ENCODE measurements around the gene SELENON.

Gene SELENON

DNA sequence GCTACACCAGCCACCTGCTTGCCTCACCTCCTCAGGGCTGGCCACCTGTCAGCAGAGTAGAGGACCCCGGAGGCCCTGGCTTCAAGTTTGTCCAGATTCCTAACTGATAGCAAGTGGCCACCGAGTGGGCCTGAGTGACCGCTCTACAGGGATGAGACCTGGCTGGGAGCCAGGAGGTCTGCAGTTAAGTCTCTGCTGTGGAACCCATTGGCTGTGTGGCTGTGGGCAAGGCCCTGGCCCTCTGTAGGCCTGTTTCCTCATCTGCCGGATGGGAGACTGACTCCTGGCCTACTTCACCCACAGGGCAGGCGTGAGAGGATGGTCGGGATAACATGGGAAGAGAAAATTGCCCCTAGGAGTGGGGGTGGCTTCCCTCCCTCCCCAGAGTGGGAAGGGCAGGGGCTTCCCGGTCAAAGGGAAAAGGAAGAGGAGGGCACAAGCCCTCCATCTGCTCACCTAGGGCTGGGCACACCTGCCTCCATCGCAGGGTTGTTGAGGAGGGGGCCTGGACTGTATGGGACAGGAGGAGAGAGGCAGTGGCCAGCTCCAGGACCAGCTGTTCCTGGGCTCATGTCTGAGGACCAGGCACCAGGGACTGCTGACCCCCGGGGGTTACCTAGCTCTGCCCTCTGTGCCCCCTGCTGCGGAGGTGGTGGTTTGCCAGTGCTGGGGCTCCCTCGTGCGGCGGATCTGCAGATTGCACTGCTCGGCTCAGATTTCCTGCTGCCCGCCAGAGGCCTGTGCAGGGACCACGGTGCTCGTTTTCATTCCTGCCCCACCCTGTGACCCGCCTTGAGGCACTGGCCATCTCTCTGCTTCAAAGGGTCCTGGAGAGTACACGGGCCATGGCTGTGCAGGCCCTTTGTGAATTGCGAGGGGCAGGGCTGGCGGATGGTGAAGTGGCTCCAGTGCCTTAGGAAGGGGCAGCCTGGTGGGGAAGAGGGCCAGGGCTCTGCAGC, 10.6 kb downstream of the SELENON start:
- no peak for DNase-seq

DNA sequence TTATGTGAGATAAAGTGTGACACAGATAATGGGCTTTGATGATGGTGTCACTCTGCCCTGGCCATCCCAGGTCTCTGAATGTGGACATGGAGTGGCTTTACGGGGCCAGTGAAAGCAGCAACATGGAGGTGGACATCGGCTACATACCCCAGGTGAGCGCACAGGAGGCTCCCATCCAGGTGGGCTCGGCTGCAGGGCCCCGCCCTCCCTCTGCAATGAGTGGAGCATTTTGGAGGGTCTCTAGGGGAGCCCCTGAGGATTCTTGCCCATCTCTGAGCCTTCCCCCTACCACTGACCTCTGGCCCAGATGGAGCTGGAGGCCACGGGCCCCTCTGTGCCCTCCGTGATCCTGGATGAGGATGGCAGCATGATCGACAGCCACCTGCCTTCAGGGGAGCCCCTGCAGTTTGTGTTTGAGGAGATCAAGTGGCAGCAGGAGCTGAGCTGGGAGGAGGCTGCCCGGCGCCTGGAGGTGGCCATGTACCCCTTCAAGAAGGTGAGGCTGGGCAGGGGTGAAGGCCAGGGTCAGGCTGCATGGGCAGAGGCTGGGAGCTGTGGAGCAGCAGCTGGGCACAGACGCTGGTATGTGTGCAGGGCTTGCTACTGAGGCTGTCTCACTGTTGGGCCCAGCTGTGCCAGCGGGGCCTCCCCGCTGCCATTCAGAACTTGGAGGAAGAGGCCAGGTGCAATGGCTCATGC, 11.5 kb downstream of the SELENON start:
- DNase-seq: no peak

DNA sequence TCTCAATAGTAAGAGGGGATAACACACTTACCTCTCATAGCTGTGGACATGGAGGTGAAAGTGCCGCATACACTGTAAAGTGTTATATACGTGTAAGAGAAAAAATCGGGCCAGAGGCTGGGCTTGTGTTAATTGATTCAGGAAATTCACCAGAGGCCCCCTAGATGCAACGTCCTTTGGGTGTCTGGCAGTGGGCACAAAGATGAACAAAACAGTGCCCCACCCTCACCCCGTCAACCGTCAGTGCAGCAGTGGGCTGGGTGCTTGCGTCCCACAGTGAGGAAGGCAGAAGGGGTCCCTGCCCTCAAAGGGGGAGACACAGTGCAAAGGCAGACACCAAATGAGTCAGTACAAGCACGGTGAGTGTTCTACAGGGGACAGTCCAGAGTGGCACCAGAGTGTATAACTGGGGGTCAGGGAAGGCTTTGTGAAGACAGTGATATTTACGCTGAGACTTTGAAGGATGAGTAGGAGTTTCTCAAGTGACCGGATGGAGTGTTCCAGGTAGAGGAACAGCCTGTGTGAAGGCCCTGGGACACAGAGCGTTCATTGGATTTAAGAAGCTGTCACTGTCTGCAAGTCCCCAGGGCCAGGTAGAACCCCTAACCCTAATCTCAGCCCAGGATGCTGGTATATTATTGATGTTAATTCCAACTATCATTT, 13.2 kb downstream of the SELENON start:
- no peak for DNase-seq

GRCh38 chr1:25813734-25814471, 13.9 kb downstream of the SELENON start:
- no peak for DNase-seq

GRCh38 chr1:25814549-25815087, 14.6 kb downstream of the SELENON start:
- DNase-seq: no peak

DNA sequence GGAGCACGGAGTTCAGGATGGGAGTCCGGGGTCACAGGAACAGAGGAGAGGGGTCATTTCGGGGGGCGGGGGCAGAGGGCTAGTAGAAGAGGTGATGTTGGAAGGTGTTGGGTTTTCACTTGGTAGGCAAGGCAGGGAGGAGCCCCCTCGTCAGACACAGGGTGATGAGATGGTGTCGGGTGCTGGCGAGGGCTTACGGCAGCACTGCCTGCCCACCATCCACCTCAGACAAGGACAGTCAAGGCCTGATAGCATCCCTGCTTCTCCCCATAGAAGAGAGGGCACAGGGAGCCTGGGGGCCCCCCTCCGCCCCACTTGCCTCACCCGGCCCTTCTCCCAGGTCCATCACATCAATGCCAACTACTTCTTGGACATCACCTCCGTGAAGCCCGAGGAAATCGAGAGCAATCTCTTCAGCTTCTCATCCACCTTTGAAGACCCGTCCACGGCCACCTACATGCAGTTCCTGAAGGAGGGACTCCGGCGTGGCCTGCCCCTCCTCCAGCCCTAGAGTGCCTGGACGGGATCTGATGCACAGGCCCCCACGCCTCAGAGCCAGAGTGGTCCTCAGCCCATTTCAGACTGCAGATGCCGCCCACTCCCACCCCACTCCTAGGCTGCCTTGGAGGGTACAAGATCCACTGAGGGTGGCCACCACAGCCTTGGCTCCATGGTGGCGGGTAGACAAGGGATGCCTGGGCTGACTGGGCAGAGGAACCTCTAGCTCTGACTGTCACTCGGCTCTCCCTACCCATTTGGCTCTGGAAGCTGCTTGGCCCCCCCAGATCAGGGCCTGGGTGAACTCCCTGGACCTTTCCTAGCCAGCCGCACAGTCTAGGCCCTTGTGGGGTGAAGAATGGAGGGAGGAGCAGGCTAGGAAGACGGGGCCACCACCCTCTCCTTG, 15.5 kb downstream of the SELENON start:
- no peak for DNase-seq

GRCh38 chr1:25816112-25816718, 16.2 kb downstream of the SELENON start:
- no peak for DNase-seq

DNA sequence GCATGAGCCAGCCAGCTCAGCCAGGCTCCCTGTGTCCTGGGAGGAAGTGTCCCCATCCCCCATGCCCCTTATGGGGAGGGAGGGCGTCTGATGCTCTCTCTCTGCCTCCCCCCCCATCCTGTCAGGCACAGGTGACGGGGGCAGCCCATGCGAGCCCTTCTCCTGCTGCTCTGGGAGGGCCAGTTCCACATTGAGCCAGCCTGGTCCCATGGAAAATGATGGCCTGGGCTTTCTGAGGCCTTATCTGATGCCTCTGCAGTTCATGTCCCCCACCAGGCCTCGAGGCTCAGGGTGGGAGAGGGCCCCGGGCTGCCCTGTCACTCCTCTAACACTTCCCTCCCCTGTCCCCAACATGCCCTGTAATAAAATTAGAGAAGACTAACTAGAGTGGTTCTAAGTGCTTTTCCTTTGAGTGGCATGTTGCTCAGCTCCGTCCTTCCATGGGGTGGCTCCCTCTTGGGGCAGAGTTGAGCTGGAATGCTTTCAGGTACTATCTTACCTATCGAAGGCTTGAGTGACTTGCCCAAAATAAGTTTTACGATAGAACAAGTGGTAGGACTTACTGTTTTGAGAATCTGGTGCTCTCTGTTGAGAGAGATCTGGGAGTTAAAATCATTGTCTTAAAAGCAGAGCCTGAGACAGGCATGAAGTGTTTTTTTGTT, 18.0 kb downstream of the SELENON start:
- DNase-seq: no peak

DNA sequence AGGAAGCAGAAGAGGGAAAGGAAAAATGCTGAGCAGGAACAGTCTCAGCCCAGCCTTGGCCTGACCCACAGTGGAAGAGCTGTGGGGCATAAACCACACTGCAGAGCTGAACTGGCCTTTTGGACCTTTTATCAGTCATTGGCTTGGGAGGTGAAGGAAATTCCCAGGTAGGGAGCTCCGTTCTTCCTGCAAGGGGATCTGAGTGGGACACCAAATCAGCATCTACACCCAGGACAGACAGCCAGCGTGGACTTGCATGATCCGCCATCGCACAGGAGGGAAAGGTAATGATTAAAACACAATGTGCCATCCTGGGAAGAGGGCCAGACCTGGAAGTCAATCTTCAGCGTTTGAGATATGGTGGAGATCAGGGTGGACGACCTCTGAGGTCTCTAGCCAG, 18.6 kb downstream of the SELENON start:
- DNase-seq: no peak

- peak; percentile 55 for DNase-seq
Observed at GRCh38 chr1:25819491-25820246, 19.7 kb downstream of the SELENON start, which contains the start of gene MTFR1L. Gene MTFR1L, plus strand, starts transcription at chr1:25819954. Its CDS starts 3,151 bp downstream, at chr1:25823105.

DNA sequence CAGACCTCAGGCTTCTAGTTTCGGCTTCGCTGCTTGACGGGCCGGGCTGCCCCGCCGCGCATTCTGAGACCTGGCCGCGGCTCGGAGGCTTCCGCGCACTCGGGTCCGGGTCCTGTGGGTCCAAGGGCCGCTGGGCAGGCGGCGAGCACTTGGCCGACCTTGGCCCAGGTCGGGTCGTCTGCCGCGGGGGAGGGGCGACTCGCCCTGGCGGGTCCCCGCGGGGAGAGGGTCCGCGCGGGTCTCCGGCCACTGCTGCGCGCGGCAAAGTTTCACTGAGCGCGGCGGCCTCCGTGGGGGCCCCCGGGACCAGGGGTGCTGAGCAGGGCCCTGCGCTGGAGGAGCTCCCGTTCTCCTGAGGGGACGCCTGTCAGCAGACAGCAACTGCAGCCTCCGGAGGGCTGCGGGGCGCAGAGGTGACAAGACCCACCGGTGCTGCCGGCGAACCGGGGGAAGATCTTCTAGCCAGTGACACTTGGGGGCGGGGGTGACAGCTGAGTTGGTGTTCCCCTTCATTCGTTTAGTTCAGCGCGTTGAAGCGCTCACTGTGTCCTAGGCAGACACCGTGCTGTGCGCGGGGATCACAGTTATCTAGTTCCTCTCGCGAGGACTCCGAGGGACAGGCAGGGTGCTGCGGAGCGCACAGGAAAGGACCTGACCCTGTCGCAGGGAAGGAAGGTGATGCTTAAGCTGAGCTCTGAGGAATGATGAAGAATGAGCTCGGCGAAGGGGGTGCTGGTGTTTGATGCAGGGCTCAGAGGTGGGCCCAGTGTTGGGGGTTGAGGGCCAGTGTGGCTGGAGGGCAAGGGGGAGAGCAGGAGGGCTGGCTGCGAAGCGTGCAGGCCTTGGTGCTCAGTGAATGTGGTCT, 20.5 kb downstream of the SELENON start:
- peak; percentile 31 for DNase-seq

DNA sequence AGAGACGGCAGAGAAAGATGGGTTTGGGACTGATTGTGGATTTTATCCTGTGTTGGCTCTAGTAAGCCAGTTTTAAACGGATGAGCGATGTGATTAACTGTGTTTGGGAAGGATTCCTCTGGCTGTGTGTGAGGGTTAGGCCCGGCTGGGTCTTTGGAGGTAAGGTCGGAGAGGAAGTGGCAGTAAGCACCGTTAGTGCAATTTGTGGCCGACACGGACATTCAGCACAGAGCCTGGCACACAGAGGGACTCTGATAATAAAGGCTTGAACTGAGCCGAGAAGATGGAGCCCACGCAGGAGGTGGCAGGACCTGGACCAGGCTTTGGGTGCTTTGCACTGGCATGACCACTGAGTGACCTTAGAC, 21.1 kb downstream of the SELENON start:
- DNase-seq: no peak

DNA sequence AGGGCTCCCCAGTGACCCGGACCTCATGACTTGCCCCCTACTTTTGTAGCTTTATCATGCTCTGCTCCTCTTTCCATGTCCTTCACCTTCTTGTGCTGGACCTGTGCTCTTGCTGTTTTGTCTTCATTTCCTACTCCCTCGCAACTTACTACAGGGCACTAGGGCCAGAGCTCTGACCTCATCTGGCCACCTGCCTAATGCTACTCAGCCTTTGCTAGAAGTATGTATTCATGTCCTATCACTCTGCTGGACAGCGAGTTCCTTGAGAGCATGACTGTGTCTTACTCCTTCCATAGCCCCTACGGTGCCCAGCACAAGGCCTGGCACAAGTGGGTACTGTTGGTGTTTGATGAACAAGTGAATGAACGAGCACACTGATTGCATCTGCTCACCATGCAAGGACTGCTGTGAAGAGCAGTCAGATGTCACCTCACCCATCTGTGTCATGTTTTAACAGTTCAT, 21.7 kb downstream of the SELENON start:
- DNase-seq: no peak

DNA sequence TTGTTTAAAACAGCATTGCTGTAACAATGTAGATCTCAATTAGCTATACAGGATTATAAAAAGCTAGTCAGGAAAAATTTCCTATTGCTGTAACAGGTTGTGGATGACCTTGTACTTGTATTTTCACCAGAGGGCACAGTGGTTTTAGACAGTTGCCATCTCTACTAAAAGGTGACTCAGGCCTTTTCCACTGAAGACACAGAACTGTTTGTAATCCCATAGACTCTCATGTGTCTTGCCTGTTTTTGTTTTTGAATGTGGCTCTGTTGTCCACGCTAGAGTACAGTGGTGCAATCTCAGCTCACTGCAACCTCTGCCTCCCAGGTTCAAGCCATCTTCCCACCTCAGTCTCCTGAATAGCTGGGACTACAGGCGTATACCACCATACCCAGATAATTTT, 25.6 kb downstream of the SELENON start:
- no peak for DNase-seq

DNA sequence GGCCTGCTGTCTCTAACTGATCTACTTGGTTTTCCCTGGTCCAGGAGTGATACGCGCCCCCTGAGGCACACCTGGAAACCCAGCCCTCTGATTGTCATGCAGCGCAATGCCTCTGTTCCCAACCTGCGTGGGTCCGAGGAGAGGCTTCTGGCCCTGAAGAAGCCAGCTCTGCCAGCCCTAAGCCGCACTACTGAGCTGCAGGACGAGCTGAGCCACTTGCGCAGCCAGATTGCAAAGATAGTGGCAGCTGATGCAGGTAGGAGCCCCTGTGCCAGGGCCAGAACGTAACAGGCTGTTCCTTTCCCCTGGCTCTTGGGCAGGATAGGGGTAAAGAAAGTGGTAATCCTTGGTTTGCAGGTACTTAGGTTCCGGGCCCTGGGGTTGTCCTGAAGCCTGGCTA, 26.6 kb downstream of the SELENON start:
- DNase-seq: no peak

DNA sequence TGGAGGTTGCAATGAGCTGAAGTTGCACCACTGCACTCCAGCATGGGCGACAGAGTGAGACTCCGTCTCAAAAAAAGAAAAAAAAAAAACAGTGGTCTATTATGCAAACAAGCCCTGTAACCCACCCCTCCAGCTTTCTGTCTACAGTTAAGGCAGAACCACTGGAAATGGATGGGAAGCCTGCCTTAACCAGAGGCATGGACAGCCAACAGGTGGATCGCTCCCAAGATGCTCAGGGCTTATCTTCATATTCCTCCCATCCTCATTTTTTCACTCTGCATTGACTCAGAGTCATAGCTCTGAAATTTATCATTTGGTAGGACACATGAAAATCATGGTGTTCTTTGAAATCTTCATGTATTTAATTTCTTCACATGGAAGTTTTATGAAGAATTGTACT, 28.5 kb downstream of the SELENON start:
- no peak for DNase-seq

GRCh38 chr1:25829046-25829445, 29.1 kb downstream of the SELENON start:
- no peak for DNase-seq

DNA sequence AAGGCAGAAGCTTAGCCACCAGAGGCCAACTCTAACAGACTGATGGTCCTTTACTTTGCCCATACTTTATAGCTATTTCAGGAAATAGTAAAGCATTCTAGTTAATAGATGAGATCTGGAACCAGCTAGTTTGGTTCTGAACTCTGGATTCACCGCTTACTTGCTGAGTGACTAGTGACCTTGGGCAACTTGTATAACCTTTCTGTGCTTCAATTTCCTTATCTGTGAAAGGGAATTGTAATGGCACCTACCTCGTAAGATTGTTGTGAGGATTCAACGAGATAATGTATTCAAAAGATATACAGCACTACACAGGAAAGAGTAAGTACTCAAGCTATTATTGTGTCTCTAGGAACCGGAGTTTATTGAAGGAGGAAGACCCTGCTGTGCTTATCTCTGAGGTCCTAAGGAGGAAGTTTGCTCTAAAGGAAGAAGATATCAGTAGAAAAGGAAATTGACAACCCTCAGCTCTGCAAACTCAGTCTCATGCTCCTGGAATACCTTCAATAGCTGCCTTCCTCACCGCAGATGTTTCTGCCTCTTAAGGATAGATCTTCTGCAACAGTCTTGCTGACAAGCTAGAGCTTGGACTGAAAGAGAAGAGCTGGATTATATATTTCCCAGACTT, 31.7 kb downstream of the SELENON start:
- DNase-seq: no peak
